HTERT RPE-1 (cell line): Measurements from ENCODE around the gene MRGPRF.

ENCODE experiments used
- in situ Hi-C: fragments of 300-500 bp; cut with MboI; formaldehyde crosslinking; loops from 4 replicates; pipeline ENCODE4 v1.14.3; 2020; ENCODE audit warnings: low sequenced_read_pairs

Gene MRGPRF, protein sequence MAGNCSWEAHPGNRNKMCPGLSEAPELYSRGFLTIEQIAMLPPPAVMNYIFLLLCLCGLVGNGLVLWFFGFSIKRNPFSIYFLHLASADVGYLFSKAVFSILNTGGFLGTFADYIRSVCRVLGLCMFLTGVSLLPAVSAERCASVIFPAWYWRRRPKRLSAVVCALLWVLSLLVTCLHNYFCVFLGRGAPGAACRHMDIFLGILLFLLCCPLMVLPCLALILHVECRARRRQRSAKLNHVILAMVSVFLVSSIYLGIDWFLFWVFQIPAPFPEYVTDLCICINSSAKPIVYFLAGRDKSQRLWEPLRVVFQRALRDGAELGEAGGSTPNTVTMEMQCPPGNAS

DNA sequence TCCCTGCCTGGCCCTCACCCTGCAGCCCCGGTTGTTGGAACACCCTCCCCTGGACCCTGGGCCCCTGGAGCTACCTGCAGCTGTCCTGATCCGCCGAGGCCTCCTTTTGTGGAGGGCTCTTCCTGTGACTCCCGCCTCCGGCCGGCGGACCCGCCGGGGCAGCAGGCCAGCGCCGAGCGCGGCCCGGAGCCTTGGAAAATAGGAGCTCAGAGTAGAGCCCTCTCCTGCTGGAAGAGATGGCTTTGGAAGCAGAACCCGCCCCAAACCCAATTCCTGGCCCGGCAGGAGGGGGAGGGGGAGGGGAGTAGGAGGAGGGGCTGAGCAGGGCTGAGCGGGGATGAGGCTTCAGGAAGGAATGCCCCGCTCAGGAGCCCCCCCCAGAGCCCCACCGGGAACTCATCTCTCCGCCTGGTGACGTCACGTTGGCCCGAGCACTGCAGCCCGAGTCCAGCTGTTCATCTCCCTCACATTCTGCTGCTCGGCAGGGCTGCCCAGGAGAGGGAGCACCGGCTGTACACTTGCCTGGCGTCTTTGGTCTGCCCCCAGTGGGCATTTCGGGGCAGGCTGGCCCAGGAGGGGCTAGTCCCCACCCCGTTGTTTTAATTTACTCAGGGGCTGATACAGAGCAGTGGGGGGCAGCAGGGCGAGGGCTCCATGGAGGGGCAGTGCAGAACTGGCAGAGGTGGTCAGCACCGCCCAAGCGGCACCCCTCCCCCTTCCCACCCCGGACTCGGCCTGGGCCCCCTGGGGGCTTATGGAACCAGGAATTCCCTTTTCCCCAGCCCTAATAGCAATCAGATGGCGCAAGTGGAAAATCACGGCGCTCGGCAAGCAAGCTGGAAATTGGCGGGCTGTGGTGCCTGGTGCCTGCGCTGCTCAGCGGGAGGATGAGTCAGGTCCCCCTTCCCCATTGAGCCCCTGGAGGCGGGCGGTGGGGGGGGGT, at the start of gene MRGPRF:
Gene MRGPRF, minus strand, starts transcription at position 238 of the 943 bp plus-strand sequence. CDS start 3,345 bp downstream, outside the sequence.
- in situ Hi-C loops: no loop called here

DNA sequence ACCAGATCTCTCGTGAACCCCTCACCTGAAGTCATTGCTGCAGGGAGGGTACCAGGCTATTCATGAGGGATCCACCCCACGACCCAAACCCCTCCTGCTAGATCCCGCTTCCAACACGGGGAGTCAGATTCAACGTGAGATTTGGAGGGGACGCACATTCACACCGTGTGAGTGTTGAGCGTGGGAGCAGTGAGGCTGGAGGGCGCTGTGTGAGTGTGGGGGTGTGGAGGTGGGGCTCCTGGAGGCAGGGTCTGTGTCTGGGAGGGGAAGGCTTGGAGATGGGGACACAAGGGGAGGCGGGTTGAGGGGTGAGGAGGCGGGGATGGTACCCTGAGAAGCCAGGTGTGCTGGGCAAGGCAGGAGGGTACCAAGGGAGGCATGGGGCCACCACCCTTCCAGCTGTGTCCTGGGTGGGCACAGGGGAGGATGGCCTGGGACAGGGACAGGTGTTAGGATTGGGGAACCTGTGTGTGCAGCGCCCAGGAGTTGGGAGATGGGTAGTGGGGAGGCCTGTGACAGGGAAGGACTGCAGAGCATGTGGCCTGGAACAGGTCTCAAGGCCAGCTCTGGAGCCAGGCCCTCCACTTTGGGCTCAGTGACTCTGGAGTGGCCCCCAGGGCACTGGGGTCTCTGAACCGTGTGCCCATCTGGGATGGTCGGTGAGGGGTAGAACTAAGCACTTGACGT, 49.3 kb upstream of the MRGPRF start:
- in situ Hi-C loops: no loop called here

DNA sequence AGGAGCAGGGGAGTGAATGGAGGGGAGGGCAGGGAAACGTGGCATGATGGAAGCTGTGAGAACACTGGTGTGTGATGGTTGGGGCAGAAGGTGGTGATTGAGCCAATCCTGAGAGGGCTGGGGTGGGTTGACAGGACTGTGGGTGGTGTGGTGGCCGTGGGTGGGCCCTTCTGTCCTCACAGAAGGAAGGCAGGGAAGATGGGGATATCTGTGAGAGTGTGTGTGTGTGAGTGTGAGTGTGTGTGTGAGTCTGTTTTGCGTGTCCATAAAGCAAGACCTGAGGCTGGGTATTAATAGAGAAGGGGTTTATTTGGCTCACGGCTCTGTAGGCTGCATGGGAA, 48.6 kb upstream of the MRGPRF start:
- in situ Hi-C loops: no loop called here

DNA sequence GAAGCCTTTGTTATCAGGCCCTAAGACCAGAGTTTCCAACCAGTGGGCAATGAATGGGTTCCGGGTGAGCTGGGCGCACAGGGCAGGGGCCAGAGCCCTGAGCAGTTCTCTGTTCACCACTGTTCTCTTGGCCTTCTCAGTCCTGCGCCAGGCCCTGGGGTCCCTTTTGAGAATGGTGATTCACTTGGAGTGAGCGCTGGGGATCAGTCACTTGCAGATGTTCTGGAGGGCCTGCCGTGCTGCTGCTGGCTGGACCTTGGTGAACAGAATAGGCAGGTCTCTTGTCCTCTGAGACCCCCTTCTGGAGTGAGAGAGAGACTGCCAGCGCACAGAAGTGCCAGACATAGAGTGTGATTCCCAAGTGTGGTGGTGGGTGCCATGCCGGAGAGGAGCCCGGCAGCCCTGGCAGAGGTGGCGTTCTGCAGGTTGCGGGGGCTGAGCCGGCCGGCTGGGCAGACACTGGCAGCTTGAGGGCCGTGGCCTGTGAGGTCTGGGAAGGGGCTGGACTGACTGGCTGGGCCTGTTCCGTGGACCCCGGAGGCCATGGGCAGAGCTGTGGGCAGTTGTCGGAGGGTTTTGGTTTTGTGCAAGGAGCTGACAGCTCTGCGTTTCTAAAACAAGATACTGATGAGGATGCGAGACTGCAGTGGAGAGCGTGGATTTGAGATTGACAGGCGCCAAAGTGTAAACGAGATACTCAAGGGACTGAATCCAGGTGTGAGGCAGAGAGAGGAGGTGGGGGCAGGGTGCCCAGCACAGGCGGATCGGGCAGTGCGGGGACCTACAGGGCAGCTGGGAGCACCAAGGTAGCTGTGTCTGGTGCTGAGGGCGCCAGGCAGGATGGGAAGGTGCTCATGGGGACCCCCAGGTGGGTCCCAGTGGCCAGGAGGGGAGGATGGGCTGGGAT, 48.0 kb upstream of the MRGPRF start:
- in situ Hi-C loops: no loop called here

DNA sequence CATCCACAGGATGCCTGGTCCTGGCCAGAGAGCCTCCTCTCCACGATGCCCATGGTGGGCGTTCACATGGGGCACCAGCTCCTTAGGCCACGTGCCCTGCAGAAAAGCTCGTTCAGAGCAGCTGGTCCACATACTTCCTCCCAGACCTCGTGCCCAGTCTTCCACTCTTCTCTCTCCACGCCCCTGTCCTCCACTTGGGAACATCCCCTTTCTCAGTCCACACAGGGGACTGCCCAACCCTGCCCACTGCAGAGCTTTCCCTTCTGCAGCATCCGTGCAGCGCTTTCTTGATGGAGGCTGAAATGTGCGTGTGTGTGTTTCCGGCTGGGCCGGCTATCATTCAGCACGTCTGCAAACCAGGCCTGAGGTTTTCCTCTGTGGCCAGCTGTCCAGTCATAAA, 46.9 kb upstream of the MRGPRF start:
- in situ Hi-C loops: no loop called here

DNA sequence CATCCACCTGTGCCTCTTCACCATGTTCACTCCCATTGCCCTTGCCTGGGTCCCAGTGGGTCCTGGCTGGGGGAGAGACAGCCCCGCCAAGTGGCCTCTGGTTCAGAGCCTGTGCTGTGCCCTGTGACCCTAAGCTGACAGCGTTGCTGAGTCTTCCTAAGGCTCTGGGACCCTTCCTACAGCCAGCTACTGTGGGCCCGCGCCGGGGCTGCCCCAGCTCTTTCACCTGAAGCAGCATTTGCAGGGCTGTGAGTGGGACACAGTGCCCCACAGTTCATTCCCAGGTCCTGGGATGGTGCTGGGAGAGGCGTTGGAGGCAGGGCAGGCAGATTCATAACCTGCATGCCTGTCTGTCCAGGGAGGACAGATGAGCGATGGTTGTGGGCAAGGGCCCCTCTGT, 46.4 kb upstream of the MRGPRF start:
- in situ Hi-C loops: no loop called here

DNA sequence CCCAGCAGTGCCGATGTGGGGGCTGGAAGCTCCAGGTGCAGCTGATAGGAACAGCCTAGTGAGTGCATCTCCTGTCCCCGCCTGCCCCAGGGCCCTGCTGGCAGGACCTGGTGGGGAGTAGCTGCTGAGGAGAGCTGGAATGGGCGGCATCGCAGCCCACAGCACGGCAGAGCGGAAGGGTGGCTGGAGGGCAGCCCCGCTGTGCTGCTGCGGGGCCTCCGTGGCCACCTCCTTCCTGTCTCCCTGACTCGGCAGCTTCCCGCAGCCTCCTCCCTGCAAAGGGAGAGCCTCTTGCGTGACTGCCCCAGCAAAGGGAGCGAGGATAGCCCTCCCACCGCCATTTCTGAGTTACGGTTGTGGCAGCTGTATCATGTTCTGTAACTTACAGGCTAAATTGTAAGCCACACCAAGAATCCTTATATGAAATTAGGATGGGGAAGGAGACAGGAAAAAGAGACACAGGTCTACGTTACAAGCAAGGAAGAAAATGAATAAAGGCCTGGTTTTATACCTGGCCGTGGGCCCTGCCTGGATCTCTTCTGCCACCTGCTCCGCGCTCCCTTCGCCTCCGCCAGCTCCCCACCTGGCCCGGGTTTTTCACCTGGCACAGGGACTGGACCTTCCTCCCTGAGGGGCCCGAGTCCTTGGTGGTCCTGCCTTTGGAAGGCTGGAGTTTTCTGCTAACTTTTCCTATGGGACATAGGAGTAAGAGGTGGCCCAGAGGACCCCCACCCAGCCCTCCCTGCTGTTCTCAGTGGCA, 45.6 kb upstream of the MRGPRF start:
- in situ Hi-C loops: no loop called here

DNA sequence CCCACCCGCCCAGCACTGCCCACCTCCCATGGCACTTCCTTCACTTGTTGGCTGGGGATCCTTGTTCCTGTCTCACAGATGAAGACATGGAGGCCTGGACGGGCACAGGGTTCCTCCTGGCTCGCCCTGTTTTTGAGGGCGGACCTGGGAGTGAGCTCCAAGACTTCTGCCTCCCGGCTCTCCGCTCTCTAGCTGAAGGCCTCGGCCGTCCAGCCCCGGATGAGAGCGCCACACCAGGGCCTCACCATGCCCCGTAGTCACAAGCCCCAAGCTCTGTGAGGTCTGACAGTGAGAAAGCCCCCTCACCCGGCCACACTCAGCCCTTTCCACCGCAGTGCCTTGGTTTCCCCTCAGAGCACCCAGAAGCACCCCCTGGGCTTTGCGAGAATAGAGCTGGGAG, 44.8 kb upstream of the MRGPRF start:
- in situ Hi-C loops: no loop called here

DNA sequence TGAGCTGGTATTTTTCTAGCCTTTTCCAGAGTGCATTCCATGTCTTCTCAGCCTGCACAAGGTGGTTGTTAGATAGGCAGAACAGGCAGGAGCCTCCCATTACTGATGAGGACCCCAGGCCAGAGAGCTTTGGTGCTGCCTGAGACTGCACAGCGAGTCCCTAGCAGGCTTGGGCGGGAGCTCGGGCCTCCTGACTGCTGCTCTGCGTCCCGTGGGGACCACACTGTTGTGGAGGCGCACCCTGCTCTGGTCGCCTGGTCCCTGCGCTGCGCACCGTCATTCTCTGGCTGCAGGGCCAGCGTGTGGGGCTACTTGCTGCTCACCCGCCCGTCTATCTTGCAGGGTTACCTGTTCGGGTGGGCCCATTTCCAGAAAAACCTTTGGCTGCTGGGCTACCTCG, 44.2 kb upstream of the MRGPRF start:
- in situ Hi-C loops: no loop called here

DNA sequence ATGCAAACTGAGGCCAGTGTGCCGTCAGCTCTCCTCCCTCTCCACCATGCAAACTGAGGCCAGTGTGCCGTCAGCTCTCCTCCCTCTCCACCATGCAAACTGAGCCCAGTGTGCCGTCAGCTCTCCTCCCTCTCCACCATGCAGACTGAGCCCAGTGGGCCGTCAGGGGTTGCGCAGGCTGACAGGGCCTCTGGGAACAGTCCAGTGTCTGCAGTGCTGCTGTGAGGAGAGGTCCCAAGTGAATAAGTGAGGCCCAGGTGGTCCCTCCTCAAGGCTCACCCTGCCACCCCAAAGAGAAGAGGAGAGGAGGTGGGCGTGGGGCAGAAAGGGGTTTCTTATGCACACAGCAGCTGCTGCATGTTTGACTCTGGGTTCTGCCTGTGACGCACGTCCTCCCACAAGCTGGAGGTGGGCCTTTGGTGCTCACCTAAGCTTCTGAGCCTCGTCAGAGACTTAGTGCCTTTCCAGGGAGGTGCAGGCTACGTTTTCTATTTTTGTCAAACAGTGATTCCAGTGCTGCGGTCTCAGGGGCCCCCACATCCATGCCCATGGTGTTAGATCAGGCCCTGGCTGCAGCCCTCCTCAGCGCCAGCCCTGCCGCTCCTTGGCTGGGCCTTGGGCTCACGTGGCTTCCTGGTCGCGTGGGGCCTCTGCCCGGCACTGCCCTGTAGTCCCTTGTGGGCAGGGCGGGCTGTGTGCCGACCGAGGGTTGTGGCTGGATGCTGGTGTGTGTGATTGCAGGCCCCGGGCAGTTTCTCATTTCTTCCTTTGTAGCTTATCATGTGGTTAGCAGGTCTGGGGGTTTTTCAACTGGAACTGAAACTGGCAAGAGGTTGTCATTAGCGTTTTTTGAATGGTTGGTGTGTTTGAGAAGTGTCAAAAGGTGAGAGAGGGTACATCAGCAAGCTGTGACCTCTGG, 42.8 kb upstream of the MRGPRF start:
- in situ Hi-C loops: no loop called here

DNA sequence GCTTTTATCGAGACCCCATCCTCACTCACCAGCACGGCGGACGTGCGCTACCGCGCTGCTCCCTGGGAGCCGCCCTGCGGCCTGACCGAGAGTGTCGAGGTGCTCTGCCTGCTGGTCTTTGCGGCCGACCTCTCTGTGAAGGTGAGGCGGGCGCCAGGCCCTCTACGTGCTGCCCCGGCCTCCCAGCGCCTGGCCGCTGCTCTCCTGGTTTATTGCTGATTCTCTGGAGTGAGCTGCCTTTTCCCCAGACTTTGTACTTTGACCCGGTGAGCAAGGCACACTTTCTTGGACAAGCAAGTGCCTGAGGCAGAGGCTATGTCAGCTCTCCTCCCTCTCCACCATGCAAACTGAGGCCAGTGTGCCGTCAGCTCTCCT, 42.2 kb upstream of the MRGPRF start:
- in situ Hi-C loops: no loop called here

DNA sequence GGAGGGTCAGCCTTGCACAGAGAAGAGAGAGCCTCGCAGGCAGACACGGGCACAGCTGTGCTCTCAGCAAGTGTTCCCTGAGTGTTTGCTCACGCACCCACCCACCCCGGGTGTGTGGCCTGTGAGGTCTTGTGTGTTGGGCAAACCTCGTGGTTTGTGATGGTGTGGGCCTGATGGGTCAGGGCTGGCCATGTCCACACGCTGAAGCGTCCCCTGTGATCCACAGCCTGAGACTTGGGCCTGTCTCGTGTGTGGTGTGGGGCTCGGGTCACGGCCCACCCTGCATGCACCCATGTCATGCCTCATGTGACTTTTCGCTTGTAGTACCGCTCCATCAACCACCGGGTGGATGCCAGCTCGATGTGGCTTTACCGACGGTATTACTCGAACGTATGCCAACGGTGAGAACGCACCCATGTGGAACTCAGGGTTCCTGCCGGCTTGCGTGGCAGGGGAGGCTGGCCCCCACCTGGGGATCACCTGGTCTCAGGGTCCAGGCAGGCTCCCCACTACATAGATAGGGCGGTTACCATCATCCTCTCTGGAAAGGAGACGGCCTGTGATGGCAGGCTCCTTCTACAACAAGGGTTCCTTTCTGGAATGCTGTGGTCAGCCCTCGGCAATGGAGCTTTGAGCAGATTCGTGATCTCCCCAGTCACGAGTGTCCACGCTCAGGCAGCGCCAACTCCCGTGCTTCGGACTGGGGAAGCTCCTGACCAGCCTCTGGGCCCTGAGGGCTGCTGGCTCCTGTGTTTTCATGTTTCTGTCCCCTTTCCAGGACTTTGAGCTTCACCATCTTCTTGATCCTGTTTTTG, 41.6 kb upstream of the MRGPRF start:
- in situ Hi-C loops: no loop called here

DNA sequence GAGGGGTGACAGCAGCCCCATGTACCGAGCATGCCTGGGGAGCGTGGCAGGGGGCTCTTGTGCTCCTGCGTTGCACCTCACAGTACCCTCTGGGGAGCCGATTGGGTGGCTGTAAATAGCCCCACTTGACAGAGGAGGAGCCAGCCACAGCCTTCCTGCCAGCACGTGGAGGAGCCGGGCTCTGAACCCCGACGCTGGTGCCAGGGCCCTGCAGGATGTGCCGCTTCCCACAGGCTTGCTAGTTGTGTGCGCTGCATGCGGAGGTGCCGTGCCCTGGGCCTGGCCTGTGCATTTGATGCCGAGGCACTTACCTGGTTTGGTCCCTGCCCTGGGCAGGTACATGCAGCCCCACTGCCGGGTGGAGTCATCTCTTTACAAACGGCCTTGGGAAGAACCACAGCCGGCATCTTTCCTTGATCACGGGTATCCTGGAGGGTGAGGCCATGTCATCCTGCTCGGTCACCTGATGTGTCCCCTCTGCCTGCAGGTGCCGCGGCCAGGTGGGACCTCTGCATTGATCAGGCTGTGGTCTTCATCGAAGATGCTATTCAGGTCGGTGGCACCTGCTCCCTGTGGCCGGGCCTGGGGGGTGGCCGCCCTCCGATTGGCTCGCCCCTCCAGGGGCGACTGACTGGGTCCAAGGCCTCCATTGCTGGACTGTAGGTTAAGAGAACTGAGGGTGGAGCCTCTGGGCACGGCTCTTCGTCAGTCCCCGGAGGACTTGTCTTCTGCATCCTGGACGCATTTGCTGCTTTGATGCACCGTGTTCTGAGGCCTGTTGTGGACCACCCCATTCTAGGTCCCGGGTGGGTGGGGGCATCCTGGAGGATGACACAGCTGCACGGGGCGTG, 40.7 kb upstream of the MRGPRF start:
- in situ Hi-C loops: no loop called here

DNA sequence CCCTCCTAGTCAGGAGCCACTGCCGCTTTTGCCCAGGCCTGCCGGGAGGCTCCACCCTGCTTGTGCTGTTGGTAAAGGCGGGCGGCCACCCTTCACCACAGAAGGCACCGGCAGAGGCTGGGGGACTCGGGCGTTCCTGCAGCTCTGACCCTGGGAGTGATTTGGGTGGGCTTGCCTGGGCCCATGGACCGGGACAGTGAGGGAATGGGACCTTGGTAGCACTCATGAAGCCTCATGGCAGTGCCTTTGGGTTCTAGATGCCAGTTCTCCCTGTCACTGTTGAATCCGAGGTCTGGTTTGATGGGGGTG, 40.1 kb upstream of the MRGPRF start:
- in situ Hi-C loops: no loop called here

DNA sequence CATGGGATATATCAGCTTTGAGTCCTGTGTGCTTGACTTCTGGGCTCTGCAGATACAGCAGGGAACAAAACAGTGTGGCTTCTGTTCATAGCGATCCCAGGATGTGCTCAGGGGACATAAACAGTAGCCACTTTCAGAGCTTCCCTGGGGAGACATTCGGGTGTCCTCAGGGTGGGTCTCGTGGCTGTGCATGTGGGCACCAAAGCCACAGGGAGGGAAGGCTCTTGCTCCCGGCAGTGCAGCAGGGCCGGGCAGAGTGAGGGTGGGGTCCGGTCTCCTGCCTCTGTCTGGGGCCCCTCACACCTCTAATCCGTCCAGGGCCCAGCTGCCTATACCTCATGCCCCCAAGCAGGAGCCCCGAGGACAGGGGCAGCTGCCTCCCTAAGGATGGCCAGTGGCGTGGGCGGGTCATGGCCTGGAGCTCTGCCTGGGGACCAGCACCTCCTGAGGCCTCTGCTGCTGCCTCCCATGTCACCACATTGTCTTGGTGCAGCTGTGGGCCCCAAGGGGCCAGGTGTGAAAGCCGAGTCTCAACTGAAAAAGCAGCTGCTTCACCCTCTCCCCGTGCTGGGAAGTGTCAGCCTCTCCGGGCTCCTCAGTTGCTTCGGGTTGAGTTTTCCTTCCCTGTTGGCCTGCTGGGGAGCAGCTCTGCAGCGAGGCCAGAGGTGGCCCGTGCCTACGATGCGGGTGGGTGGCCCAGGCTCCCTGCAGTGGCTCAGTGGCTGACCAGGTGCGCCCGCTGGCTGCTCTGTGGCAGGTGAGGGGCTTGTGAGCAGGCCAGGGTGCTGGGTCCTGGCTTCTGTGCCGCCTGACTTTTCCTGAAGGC, 39.5 kb upstream of the MRGPRF start:
- in situ Hi-C loops: no loop called here
